Panc1 (cell line): Measurements from ENCODE around the gene ISLR. TPM values are rescaled to one million over a fixed set of nuclear protein-coding genes. Genes with fewer than 3 reads are reported as not detected.

Experiments used
- ATAC-seq: fragments of 200-7000 bp; cut with Tn5 transposase; 2 replicates; pipeline ENCODE4 v1.9.1; 2020; ENCODE audit warnings: mild to moderate bottlenecking, moderate library complexity
- BruUV-seq: library from RNA; stranded (reverse); fragments of 400-500 nt; replicated peaks from 2 replicates; lab custom pipeline; 2021; lab: Mats Ljungman, UMichigan
- CTCF ChIA-PET: fragments of 300-600 bp; sonication (Branson Sonifier 250); formaldehyde crosslinking; loops from one replicate; lab custom pipeline; 2022; ENCODE audit warnings: antibody characterized with exemption; lab: Charles Lee
- POLR2A ChIA-PET: fragments of 300-600 bp; sonication (Branson Sonifier 250); formaldehyde crosslinking; loops from one replicate; lab custom pipeline; 2022; ENCODE audit warnings: antibody characterized with exemption; lab: Charles Lee
- DNase-seq: peaks from one replicate; pipeline ENCODE4 v3.0.0-alpha.2; 2010; ENCODE audit warnings: low read depth, low spot score
- H3K27ac ChIP-seq: 2 replicates; pipeline ENCODE4 v1.5.1; 2011; ENCODE audit warnings: mild to moderate bottlenecking, low read length, inconsistent platforms
- H3K27me3 ChIP-seq: fragments of 200-500 bp; sonication (Bioruptor generic); 2 replicates; pipeline ENCODE4 v1.6.0; 2014; ENCODE audit warnings: low read length, inconsistent platforms; ENCODE audit not compliant: control insufficient read depth, insufficient read depth
- H3K36me3 ChIP-seq: fragments of 200-500 bp; sonication (Bioruptor generic); 2 replicates; pipeline ENCODE4 v1.5.1; 2014; ENCODE audit warnings: inconsistent platforms, mild to moderate bottlenecking, low read length, moderate library complexity; ENCODE audit not compliant: control insufficient read depth, insufficient read depth
- H3K4me1 ChIP-seq: 2 replicates; pipeline ENCODE4 v1.5.1; 2011; ENCODE audit warnings: inconsistent platforms, mild to moderate bottlenecking, low read length, moderate library complexity; ENCODE audit not compliant: control insufficient read depth, insufficient read depth
- H3K4me3 ChIP-seq, 2 experiments: 2 replicates each; pipeline ENCODE4 v1.5.1; 2011 to 2012; ENCODE audit warnings: low read depth in 2 of 2, low read length in 2 of 2, mild to moderate bottlenecking in 2 of 2, inconsistent platforms in 1 of 2, moderate library complexity in 1 of 2
- H3K9me3 ChIP-seq: fragments of 200-500 bp; sonication (Bioruptor generic); 2 replicates; pipeline ENCODE4 v1.5.1; 2014; ENCODE audit warnings: low read depth, mild to moderate bottlenecking, inconsistent platforms, low read length, moderate library complexity; ENCODE audit not compliant: control insufficient read depth, insufficient read depth
- POLR2AphosphoS5 ChIP-seq: IDR thresholded peaks from 2 replicates; pipeline ENCODE4 v1.6.1; 2012; ENCODE audit warnings: mild to moderate bottlenecking, low read depth, low read length, moderate library complexity
- SIN3A ChIP-seq: IDR thresholded peaks from 2 replicates; pipeline ENCODE4 v1.6.1; 2012; ENCODE audit warnings: low read depth, mild to moderate bottlenecking, low read length, moderate library complexity, borderline replicate concordance; ENCODE audit not compliant: insufficient read depth
- TCF7L2 ChIP-seq: IDR thresholded peaks from 2 replicates; pipeline ENCODE4 v1.6.1; 2011; ENCODE audit warnings: mild to moderate bottlenecking, low read depth, low read length, inconsistent platforms
- in situ Hi-C: cut with HindIII; loops from 2 replicates; pipeline ENCODE4 v1.10.0; 2016; ENCODE audit warnings: low sequenced_read_pairs, low pct_unique_long_range_greater_than_20kb
- intact Hi-C: fragments of 100-400 bp; cut with micrococcal nuclease; formaldehyde crosslinking; loops from one replicate; pipeline ENCODE4 v1.10.0; 2022; ENCODE audit not compliant: unreplicated experiment
- total RNA-seq: library from RNA; stranded (reverse); gene quantifications from one replicate; pipeline ENCODE4 v1.2.1, GENCODE V29; 2021; ENCODE audit not compliant: unreplicated experiment
- TF ChIP-seq, protein P1 (sequence below): fragments of 450-650 bp; IDR thresholded peaks from 2 replicates; pipeline ENCODE4 v1.5.1; 2017; ENCODE audit warnings: mild to moderate bottlenecking
- TF ChIP-seq, protein P2 (sequence below), 2 experiments: IDR thresholded peaks; 2 replicates each; pipeline ENCODE4 v1.6.1; 2011 to 2012; ENCODE audit warnings: low read depth in 2 of 2, control low read depth in 1 of 2, low read length in 1 of 2, mild to moderate bottlenecking in 1 of 2, moderate library complexity in 1 of 2; ENCODE audit not compliant: insufficient read depth in 1 of 2

ISLR gene
- total RNA-seq, 1 experiment from 2014 or later, result 0.28 TPM

DNA sequence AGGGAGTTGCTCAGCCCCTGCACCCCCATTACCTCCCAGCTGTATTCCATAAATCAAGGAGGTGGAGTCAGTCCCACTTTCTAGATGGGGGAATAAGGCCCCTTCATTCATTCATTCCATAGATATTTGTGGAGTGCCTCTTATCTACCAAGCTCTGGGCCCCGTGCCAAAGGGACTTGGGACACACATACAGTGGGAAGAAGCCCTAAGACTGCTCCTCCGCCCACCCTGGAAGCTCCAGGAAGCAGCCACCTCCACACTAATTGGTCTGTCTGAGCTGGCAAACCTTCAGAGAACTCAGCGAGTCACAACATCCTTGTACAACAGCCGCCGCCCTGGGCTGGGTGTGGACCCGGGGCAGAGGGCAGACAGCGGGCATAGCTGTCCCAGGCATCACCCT, 22.7 kb downstream of the ISLR start:
- Histone ChIP-seq H3K4me1 (peaks cover 13% of the 10 kb centered on the region), H3K36me3 (no peaks in the 10 kb centered on the region), H3K9me3 (no peaks in the 10 kb centered on the region), H3K4me3 (no peak overlapping the region), H3K27ac (no peak overlapping the region), H3K27me3 (no peaks in the 10 kb centered on the region)
- ATAC-seq (peak; percentile 37), DNase-seq (no peak)
- POLR2A ChIA-PET, result no interaction called here
- in situ Hi-C loops (no loop called here), intact Hi-C loops (loop anchor here (5.0 kb wide), 1 partner anchor 106 kb away; no protein-coding TSS in a partner anchor)
- TF ChIP-seq POLR2AphosphoS5 (no peak), SIN3A (no peak), TCF7L2 (no peak)
- TF ChIP-seq, protein P1, sequence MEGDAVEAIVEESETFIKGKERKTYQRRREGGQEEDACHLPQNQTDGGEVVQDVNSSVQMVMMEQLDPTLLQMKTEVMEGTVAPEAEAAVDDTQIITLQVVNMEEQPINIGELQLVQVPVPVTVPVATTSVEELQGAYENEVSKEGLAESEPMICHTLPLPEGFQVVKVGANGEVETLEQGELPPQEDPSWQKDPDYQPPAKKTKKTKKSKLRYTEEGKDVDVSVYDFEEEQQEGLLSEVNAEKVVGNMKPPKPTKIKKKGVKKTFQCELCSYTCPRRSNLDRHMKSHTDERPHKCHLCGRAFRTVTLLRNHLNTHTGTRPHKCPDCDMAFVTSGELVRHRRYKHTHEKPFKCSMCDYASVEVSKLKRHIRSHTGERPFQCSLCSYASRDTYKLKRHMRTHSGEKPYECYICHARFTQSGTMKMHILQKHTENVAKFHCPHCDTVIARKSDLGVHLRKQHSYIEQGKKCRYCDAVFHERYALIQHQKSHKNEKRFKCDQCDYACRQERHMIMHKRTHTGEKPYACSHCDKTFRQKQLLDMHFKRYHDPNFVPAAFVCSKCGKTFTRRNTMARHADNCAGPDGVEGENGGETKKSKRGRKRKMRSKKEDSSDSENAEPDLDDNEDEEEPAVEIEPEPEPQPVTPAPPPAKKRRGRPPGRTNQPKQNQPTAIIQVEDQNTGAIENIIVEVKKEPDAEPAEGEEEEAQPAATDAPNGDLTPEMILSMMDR, result no peak
- TF ChIP-seq, protein P2, sequence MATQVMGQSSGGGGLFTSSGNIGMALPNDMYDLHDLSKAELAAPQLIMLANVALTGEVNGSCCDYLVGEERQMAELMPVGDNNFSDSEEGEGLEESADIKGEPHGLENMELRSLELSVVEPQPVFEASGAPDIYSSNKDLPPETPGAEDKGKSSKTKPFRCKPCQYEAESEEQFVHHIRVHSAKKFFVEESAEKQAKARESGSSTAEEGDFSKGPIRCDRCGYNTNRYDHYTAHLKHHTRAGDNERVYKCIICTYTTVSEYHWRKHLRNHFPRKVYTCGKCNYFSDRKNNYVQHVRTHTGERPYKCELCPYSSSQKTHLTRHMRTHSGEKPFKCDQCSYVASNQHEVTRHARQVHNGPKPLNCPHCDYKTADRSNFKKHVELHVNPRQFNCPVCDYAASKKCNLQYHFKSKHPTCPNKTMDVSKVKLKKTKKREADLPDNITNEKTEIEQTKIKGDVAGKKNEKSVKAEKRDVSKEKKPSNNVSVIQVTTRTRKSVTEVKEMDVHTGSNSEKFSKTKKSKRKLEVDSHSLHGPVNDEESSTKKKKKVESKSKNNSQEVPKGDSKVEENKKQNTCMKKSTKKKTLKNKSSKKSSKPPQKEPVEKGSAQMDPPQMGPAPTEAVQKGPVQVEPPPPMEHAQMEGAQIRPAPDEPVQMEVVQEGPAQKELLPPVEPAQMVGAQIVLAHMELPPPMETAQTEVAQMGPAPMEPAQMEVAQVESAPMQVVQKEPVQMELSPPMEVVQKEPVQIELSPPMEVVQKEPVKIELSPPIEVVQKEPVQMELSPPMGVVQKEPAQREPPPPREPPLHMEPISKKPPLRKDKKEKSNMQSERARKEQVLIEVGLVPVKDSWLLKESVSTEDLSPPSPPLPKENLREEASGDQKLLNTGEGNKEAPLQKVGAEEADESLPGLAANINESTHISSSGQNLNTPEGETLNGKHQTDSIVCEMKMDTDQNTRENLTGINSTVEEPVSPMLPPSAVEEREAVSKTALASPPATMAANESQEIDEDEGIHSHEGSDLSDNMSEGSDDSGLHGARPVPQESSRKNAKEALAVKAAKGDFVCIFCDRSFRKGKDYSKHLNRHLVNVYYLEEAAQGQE (IDR thresholded peaks at IDR 0.05; ENCODE audit: insufficient read depth in 1 of 2, low read depth in 2 of 2, low read length in 1 of 2), result no peak
- CTCF ChIA-PET, result interaction anchor here (0.6 kb wide), 1 partner anchor 111 kb away, joined by 3 read pairs; no protein-coding TSS in a partner anchor
- BruUV-seq, result no TSS peak

DNA sequence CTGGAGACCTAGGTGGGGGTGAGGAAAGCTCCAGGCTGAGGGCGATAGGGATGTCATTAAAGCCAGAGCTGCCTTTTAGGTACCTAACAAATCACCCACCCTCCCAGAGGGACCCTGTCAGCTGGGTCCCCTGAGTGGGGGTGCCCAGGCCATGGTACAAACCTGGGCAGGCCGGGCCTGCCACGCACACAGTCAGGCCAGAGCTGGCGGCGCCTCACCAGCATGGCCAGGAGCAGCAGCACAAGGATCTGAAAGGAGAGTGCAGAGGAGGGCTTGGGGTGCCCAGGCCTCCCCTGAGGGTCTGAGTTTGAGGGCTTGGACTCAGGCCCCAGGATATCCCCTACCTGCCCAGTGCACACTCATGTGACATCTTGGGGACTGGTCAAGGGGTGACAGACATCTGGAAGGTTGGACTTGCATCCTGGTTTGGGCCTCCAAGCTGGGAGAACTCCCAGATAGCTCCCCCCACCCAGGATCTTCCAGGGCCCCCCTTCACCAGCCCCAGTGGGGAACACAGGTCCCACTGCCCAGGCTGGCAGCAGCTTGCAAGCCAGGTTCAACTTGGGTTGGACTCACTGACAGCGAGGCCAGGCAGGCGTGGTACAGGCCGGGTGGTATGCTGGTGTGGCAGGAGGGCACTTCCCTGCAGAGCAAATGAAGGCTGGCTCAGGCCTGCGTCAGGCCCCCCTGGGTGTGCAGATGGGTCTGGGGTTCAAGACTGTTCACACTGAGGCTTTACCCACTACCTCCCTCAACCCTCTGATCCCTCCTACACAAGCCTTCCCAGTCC, 23.9 kb downstream of the ISLR start:
- ChIA-PET CTCF (no interaction called here), POLR2A (no interaction called here)
- H3K4me1 ChIP-seq, result peaks cover 25% of the 10 kb centered on the region

More for the DNA sequence above, 23.9 kb downstream of the ISLR start:
- intact Hi-C loops, result loop anchor here (5.0 kb wide), 1 partner anchor 105 kb away; no protein-coding TSS in a partner anchor
- DNase-seq, result no peak
- no peaks in the 10 kb centered on the region for H3K27me3 ChIP-seq
- no TSS peak for BruUV-seq
- no peaks in the 10 kb centered on the region for H3K36me3 ChIP-seq
- no peak for ATAC-seq
- no peak for TF ChIP-seq POLR2AphosphoS5
- TF ChIP-seq SIN3A, result no peak
- TF ChIP-seq, protein P2 (IDR thresholded peaks at IDR 0.05; ENCODE audit: insufficient read depth in 1 of 2, low read depth in 2 of 2, low read length in 1 of 2), result no peak
- TF ChIP-seq, protein P1, result no peak
- no peak for TF ChIP-seq TCF7L2
- no peaks in the 10 kb centered on the region for H3K9me3 ChIP-seq
- no peak overlapping the region for H3K4me3 ChIP-seq
- in situ Hi-C loops, result no loop called here
- H3K27ac ChIP-seq, result no peak overlapping the region
